ENCODE measurements around the gene ARHGAP40. TPM values are rescaled to one million over a fixed set of nuclear protein-coding genes. Genes with fewer than 3 reads are reported as not detected.
"Not testable (repeated sequence)": the region's sequence is repeated elsewhere in the genome, so short reads cannot be mapped to it uniquely, and the experiment has no call there.

The ARHGAP40 gene
- polyA plus RNA-seq, 5 donors, result 0.11 to 0.80 (median 0.35) TPM

DNA sequence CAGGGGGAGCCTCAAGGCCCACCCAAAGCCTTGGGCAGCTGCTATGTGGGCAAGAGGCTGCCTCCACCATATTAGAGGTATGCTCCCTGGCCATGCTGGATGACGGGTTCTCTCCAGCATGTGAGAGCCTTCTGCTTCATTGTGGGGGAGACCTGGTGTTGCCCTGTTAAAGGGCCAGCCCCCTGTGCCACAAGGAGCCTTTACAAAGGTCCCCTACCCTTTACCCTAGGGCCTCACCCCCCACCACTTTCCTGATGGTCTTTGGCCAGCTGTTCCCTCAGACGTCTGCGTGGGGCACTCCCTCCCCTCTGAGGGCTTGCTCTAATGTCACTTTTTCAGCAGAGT lies 15.5 kb upstream of the ARHGAP40 start:
- DNase-seq, result no peak

DNA sequence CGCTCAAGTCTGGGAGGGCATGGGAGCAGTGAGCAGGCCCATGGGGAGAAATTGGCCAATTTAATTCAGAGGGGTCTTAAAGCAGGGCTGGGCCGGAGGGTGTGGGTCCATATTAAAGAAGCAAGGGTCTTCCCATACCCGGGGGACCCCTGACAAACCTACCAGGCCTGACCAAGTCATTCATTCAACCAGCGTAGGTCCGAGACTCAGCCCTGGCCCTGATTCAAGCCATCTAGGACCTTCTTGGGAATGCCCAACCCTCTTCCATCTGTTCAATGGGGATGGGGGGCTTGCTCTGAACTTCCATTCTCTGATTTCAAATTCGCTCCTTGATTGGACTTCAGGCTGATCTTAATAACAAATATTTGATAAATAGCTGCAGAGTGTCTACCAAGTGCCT lies 13.3 kb upstream of the ARHGAP40 start:
- no peak for DNase-seq

DNA sequence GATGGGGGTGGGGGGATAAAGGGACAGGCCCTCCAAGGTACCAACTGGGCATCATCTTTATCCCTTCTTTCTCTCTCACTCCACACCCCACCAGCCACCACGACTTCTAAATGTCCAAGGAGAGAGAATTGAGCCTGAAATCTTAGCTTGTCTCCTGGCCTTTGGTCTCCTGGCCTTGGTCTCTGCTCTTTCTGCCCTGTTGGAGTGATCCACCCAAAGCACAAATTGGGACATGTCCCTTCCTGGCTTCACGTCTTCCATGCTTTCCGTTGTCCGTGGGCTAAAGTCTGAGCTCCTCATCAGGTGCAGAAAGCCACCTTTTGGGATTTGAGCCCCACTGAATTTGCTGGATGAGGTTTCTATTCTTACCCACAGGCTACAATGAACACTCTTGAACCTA lies 12.3 kb upstream of the ARHGAP40 start:
- no peak for DNase-seq

DNA sequence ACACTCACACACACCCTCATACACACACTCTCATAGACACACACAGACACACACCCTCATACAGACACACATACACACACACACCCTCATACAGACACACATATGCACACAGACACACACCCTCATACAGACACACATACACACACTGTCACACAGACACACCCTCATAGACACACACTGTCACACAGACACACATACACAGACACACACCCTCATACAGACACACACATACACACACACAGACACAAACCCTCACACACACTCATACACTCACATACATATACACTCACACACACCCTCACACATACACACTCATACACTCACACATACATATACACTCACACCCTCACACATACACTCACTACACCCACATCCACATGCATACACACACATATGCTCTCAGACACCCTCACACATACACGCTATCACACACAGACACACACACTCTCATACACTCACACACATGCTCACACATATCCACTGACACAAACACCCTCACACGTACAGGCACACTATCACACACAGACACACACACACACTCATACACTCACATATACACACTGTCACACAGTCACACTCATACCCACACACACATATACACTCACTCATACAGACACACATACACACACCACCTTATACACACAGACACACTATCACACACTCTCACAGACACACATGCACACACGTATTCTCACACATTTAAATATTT lies 11.5 kb upstream of the ARHGAP40 start:
- DNase-seq, result no peak

DNA sequence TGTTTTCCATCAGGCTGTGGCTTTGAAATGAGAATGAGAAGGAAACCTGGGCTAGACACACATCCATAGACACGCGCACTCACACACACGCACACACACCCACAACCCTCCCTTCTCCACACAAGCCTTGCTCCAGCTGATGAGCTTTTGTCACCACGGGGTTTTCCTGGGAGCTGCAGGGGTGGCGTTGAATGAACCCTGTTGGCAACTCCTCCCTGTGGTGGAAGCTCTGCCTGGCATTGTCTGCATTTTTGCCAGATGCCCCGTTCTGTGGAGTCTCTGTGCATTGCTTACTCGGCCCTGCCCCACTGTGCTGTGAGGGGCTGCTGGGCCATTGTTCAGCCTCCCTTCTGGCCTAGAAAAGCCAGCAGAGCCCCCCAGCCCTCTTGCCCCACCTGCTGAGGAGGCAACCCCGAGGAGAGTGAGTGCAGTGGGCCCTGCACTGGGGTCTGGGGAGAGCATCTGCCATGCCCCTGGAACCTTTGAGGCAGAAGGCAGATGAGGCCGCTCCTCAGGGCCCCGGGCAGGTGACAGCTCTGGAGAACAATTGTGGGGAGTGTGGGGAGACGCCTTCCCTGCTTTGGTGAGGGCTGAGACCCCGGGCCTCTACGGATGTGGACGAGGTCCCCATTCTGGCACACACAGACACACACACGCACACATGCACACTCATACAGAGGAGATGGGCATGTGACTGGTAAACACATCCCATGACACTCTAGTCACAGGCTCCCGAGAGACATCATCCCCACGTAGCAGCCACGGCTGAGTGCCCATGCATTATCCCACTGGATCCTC lies 10.7 kb upstream of the ARHGAP40 start:
- no peak for DNase-seq

DNA sequence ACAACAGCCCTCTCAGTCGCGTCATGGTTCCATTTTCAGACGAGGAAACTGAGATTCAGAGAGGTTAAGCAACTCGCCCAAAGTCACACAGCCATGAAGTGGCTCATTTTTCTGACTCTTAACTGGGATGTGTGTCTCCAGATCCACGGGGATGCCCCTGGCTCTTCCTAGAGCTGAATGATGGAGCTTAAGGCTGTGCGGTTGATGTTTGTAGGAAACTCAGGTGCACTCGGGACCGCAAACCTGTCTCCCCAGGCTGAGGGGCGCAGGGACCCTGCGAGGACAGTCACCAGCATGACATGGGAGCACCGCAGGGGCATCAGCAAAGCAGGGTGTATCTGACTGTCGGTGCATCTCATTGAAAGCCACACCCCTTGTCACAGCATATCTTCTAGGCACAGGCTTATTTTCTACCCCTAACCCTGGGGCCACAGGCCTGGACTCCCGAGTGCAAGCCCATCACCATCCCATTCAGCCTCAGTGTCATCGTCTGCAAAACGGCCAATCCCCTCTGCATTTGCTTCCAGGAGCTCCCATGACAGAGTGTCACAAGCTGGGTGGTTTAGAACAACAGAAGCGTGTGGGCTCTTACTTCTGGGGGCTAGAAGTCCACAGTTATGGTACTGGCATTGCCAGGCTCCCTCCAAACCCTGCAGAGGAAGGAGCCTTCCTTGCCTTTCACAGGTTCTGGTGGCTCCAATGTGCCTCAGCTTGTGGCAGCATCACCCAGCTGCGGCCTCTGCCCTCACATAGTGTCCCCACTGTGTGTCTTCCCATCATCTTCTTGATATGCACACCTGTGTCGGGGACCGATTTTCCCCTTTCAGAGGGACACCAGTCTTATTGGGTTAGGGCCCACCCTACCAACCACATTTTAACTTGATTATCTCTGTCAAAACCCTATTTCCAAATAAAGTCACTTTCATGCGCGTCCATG lies 9.9 kb upstream of the ARHGAP40 start:
- no peak for DNase-seq

DNA sequence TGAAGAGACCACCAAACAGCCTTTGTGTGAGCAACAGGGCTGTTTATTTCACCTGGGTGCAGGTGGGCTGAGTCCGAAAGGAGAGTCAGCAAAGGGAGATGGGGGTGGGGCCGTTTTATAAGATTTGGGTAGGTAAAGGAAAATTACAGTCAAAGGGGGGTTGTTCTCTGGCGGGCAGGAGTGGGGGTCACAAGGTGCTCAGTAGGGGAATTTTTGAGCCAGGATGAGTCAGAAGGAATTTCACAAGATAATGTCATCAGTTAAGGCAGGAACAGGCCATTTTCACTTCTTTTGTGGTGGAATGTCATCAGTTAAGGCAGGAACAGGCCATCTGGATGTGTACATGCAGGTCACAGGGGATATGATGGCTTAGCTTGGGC lies 9.2 kb upstream of the ARHGAP40 start:
- not testable (repeated sequence) for DNase-seq

DNA sequence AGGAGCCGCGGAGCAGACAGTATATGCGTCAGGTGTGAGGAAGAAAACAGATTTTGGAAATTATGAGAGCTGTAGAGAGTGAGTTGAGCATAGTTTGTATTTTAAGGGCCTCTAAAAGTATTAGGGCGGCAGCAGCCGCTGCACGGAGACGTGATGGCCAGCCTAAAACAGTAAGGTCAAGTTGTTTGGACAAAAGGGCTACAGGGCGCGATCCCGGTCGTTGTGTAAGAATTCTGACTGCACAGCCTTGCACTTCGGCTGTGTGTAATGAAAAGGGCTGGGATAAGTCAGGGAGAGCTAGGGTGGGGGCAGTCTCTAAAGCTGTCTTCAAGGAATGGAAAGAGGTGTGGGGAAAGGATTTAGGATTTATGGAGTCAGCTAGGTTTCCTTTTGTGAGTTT lies 7.3 kb upstream of the ARHGAP40 start:
- not testable (repeated sequence) for DNase-seq

DNA sequence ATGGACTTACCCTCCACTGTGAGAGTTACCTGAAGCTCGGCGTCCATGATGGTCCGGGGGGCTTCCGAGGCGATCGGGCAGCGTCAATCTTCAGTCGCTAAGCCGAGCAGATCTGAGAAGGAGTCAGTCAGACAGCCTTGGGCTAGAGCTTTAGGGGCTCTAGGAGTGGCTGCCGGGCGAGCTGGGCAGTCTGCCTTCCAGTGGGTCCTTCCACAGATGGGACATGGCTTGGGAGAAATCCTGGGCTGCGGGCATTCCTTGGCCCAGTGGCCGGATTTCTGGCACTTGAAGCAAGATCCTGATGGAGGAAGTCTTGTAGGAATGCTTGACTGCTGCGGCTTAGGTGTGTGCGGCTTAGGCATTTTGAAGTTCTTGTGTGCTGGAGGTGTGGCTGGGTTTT lies 5.7 kb upstream of the ARHGAP40 start:
- not testable (repeated sequence) for DNase-seq

DNA sequence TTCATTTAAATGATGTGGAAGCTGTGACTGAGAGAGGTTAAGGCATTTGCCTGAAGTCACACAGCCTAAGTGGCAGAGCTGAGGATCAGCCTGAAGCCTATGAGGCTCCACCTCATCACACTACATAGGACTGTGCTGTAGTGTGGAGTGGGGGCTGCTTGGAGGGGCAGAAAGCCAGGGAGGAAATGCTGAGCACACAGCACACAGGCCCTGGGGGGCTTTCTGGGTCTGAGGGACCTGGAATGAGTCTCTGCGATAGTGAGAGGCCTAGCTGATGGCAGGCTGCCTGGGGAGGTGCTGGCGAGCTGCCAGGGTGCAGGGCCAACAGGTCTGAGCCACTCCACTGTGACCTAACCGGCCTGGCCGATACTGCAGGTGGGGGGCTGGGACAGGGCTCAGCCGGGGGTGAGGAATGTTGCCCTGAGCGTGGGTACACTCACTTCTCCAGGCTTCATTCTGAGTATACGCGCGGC lies 2.2 kb upstream of the ARHGAP40 start:
- DNase-seq, result peak; percentile 28 to 29

DNA sequence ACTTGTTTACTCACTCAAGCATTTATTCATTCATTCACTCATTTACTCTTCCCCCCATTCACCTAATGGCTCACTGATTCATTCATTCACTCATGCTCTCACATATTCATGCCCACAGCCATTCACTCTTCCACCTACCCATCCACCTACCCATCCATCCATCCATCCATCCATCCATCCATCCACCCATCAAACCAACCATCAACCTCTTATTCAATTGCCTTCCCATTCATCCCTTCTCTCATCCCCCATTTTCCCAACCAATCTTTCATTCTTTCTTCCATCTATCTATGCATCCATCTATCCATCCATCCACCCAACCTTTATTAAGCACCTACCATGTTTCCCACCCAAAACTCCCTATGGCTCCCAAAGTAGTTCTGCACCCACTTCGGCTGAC lies 1.6 kb upstream of the ARHGAP40 start:
- DNase-seq, result no peak

DNA sequence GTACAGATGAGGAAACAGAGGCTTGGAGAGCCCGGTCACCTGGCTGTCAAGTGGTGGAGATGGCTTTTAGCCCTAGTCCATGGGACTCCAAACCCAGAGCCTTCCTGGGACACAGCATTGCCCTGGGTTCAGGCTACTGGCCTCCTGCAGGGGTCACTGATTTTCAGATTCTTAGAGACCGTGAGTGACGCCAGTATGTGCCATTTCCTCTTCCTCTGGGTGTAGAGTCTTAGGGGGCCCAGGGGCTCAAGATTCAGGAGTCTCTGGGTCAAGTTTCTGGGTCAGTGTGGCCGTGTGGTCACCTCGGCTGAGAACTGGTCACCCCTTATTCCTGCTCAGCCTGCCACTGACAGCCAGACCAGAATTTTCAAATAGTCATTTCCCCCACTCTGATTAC lies 574 bp downstream of the ARHGAP40 start:
- no peak for DNase-seq

DNA sequence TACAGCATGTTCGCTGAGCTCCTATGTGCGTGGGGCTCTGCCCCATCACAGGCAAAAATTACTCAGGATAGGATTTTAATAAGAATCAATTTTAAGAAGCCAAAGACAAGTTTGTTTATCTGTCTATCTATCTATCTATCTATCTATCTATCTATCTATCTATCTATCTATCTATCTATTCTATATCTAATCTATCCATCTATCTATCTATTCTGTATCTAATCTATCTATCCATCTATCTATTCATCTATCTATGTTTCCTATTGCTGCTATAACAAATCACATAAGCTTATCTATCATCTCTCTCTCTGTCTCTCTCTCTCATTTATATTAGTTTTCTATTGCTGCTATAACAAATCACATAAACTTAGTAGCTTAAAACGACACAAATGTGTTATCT lies 1.7 kb downstream of the ARHGAP40 start:
- DNase-seq, result no peak

DNA sequence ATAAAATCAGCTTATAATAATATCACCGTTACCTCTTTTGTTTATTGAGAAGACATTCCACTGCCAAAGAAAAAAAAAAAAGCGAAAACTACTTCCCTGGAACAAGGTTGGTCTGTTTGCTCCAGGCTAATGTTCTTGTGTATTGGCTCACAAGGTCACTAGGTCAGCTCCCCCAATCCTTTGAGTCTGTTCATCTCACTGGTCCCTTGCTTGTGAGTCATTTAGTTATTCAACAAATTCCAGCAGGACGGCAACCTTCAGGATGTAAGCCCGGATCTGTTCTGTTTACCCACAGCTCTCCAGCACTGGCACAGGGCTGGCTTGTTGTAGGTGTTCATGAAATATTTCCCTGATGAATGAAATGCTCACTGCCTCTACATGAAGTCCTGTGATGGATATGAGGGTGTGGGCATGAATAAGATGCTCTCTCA lies 3.3 kb downstream of the ARHGAP40 start:
- DNase-seq, result no peak

DNA sequence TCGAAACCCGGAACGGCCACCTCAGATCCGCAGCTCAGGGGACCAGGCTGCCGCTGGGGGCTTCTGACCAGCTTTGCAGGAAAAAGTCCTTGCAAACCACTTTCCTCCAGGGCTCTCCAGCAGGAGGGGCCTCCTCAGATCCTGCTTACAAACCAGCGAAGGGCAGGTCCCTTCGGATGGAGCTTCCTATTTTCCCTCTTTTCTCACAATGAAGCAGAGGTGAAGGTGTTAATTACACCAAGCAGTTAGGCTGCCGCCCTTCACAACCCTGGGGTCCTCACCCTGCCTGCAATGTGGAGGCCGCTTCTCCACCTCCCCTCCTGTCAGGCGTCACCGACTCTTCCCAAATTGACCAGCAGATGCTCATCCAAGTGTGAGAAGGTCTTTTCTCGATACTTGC lies 5.7 kb downstream of the ARHGAP40 start:
- no peak for DNase-seq

DNA sequence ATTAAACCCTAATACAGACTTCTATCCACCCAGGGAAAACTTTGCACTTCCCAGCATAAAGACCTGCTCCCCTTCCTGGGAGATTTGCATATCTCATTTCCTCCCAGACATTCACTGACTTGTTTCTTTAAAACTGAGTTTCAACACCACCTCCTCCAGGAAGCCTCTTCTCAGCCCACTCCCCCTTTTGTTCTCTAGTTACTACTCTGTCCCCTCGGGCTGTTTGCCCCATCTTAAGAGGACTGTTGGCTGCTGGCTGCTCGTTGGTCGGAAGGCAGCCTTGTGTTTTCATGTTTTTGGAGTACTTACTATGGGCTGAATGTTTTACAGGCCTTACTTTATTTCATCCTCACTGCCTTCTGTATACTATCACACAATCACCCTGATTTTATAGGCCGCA lies 6.6 kb downstream of the ARHGAP40 start:
- DNase-seq, result no peak

DNA sequence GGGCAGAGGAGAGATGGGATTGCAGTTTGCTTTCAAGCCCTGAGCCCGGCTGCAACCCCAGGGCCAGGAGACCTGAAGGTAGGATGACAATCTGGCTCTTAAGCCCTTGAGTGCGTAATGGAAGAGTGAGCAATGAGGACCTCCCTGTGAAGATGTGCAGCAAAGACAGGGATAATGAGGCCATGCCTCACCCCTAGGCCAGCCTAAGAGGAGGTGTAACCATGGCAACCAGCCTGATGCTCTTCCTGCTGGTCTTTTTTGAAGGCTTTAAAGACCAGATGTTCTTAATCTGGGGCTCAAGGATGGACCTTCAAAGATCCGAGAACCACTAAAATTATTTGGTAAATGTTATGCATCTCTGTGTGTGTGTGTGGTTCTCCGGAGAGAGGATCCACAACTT lies 8.2 kb downstream of the ARHGAP40 start:
- no peak for DNase-seq

DNA sequence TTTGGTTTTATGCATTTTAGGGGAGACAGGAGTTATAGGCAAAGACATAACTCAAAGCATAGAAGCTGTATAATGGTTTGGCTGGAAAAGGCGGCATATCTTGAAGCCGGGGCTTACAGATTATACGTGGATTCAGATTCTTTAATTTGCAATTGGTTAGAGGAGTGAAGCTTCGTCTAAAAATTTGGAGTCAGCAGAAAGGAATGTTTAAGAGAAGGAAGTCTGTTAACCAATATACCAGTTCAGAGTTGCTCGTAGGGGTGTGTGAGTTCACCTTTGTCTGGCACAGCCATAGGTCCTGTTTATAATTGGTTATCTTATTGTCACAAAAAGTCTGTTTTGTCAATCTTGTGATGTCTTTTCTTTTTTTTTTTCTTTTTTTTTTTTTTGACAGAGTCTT lies 8.9 kb downstream of the ARHGAP40 start:
- no peak for DNase-seq

DNA sequence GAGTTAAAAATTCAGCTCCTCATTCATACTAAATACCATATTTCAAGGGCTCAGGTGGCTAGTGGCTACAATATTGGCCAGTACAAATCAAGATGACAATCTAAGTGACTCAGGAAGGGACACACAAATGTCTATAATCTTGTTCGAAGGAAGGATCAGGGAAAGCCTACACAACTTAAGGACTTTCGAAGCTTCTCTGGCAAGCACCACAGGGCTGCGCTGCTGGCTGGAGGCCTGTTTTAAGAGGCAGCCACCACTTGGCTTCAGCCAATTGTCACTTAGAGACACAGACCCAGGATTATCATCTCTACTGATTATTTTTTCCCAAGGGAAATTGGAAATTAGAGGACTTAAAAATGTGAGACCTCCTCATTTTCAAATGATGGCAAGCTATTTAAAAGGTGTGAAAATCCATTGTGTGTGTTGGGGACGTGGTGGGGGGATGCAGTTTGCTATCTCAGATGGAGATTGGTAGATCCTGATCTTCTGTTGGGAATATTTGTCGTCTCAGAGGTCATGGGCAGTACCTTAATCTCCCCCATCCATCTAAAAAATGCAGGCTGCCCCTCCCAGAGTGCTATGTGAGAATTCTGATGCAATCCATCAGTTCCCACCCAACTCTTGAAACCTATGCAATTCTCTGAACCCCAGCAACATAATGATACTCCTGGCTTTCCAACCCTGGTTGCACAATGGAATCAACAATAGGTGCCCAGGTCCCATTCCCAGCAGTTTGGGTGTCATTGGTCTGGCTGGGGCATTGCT lies 11.3 kb downstream of the ARHGAP40 start:
- DNase-seq, result no peak

DNA sequence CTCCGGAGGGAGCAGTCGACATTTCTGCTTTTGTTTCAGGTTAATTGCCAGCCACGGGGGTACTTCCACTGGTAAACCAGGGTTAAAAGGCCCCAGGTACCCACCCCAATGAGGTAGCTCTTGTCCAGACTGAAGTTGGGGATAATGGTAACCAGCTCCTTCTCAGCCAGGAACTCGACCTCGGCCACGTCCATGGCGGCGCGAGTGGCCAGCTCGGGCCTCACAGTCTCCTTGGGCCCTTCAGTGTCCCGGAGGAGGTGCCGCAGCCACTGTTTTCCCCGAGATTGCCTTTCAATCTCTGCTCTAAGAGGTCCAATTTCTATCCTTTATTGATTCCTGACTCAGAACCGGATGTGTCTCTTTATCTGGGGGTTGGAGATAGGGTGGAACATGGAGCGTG lies 13.7 kb downstream of the ARHGAP40 start:
- no peak for DNase-seq

DNA sequence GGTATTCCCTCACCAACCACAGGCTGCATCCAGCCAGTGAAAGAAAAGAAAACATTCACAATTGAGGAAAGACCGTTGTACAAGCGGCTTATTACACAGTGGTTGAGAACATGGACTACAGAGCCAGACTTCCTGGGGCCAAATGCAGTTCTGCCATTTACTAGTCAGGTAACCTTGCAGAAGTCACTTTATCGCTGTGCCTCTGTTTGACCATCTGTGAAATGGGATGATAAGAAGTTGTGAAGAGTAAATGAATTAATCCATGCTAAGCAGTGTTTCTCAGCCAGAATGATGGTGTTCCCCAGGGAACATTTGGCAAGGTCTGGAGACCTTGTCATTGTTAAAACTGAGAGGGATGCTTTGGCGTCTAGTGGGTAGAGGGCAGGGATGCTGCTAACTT lies 14.8 kb downstream of the ARHGAP40 start:
- DNase-seq, result no peak

Measured in right lung (tissue), 5 donors.